GOT3 (cell line): Measurements from ENCODE around the gene SLC35A5.
A peak's percentile ranks its signal among the peaks of the same experiment; 100 is the strongest.
"Not testable (repeated sequence)": the region's sequence is repeated elsewhere in the genome, so short reads cannot be mapped to it uniquely, and the experiment has no call there.

Experiments
- DNase-seq: peaks from one replicate; lab custom pipeline; 2025; ENCODE audit warnings: mixed read lengths; lab: John Stamatoyannopoulos, UW

The SLC35A5 gene, protein sequence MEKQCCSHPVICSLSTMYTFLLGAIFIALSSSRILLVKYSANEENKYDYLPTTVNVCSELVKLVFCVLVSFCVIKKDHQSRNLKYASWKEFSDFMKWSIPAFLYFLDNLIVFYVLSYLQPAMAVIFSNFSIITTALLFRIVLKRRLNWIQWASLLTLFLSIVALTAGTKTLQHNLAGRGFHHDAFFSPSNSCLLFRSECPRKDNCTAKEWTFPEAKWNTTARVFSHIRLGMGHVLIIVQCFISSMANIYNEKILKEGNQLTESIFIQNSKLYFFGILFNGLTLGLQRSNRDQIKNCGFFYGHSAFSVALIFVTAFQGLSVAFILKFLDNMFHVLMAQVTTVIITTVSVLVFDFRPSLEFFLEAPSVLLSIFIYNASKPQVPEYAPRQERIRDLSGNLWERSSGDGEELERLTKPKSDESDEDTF

DNA sequence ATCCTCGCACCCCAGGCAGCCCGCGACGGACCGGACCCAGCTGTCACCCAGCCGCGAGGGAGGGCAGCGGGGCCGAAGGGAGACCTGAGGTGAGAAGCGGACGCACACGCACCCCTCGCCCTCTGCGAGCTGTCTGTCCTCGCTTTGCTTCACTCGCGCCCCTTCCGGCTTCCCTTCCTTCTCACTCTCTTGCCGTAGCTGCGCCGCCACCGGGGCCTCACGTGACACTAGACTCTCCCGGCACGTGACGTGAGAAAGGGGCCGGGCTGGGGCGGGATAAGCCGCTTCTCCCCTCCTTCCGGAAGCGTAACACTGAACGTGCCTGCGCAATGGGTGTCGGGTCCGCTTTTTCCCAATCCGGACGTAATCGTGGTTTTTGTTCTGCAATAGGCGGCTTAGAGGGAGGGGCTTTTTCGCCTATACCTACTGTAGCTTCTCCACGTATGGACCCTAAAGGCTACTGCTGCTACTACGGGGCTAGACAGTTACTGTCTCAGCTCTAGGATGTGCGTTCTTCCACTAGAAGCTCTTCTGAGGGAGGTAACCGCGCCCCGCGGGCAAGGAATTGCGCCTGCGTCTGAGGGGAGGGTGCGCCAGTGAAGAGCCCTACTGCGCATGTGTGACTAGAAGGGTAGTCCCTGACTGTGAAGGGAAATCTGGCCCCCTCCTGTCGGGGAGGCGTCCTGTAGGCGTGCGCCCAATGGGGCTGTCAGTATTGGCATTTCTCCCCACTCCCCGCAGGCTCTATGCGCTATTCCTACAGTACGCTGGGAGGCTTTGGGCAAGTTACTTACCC, at the start of gene SLC35A5, which contains the start of gene ATG3:
Gene SLC35A5 (plus strand): TSS at position 312 of the 796 bp plus-strand sequence. CDS start 1,359 bp downstream, outside the sequence.
Gene ATG3 (minus strand): TSS at position 229 of the 796 bp plus-strand sequence. CDS start 434 bp downstream, outside the sequence.
- peak; percentile 97 for DNase-seq

DNA sequence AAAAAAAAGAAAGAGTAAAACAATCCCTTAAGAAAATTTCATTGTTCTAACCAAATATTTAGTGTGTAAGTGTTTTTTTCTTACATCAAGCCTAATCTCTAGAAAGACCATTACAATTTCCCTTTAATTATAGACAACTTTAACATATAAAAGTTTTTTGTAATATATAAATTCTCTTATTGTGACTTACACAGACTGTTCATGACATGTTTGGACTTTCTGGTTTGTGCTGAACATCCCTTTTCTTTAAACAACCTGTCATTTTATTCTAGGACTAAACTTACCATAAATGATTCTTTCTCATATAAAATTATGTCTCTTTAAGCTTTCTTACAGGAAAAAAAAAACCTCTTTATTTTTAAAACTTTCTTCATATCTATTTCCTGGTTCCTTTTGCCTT, 49.5 kb upstream of the SLC35A5 start:
- no peak for DNase-seq

DNA sequence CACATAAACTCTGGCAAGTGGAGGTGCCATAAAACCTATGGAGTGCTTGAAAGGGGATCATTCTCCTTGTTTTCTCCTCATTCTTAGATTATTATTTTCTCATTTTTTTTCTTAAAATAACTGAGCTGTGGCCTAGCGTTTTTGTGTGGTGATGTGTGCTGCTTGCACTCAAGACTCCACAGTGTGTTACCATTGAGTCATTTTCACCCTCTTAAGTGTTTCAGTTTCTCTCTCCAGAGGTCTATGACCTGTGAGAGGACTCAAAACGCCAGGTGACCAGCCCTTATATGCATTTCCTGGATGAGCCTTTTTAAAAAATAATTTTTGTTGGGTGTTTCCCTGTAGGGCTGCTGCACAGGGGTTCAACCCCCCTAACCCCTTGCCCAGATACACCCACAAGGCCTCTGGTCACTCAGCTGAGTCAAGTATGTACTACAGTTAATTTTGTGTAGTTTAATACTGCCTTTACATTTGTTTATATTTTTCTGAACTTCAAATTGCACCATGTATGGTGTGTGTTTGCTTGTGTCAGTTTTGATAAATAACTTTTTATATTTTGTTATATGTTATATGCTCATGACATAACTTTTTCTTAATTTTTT, 47.2 kb upstream of the SLC35A5 start:
- no peak for DNase-seq

DNA sequence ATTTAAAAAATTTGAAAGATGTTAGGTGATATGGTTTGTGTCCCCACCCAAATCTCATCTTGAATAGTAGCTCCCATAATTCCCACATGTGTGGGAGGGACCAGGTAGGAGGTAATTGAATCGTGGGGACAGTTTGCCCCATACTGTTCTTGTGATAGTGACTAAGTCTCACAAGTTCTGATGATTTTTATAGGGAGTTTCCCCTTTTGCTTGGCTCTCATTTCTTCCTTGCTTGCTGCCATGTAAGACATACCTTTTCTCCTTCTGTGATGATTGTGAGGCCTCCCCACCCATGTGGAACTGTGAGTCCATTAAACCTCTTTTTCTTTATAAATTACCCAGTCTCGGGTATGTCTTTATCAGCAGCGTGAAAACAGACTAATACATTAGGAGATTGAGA, 42.9 kb upstream of the SLC35A5 start:
- DNase-seq, result not testable (repeated sequence)

DNA sequence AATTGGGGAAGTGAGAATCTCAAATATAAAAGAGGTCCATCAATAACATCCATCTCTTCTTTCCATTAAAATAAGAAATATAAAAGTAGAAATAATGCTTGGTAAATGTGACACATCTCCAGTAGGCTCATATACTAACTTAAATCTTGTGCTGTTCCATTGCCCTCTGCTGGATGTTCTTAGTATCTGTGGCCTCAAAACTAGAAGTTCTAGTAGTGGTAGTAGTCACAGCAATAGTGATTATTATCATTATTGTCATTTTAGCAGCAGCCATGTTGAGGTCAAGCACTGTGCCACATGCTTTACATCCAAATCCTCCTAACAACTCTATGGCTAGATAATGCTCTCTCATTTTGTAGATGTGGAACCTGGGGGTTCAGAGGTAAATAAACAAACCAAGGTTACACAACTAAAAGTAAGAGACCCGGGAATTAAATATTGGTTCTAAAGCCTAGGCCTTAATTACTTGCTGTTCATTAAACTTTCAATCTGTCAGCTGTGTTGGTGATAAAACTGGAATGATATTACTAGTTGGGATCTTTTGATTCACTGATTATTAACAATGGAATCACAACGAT, 42.3 kb upstream of the SLC35A5 start:
- DNase-seq, result no peak

DNA sequence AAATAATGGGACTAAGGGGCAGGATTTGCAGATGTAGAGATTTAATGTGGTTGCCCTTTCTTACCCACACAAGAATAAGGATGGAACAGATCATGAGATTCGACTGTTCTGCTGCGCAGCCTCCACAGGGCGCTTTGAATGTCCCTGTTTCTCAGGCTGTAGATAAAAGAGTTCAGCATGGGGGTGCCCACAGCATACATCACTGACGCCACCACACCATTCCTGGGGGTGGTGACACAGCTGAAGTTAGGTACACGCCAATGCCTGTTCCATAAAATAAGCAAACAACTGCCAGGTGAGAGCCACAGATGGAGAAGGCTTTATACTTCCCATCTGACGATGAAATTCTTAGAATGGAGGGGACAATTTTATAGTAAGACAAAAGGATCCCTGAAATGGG, 37.7 kb upstream of the SLC35A5 start:
- DNase-seq, result not testable (repeated sequence)

DNA sequence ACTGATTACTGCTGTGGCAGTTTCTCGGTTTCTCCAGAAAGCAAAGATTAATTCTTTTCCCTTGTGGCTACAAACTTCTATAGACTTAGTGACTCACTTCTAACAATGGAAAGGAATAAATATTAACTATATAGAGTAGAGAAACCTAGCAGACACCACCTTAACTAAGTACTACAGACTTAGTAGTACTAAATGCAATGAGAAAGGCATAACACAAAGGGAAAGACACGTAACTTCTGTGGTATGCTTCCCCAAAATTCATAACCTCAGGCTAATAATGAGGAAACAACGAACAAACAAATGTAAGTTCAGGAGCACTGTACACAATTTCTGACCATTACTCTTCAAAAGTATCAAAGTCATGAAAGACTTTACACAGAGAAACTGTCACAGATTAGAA, 31.3 kb upstream of the SLC35A5 start:
- no peak for DNase-seq

DNA sequence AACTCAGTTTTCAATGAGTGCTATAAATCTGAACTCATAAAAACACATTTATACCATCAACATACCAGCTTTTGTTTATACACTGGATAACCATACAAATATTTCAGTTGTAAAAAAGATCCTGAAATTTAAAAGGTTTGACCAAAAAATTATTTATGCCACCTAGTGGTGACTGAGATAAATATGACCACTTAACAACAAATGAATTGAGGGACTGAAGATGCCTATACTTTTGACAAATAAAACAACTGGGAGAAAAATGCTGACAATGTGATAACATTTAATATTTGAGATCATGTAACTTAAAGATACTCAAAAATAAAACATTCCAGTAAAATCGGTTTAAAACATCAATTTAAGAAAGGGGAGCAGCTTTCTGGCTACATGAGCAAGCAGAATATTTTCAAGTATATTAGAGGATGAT, 30.5 kb upstream of the SLC35A5 start:
- no peak for DNase-seq

DNA sequence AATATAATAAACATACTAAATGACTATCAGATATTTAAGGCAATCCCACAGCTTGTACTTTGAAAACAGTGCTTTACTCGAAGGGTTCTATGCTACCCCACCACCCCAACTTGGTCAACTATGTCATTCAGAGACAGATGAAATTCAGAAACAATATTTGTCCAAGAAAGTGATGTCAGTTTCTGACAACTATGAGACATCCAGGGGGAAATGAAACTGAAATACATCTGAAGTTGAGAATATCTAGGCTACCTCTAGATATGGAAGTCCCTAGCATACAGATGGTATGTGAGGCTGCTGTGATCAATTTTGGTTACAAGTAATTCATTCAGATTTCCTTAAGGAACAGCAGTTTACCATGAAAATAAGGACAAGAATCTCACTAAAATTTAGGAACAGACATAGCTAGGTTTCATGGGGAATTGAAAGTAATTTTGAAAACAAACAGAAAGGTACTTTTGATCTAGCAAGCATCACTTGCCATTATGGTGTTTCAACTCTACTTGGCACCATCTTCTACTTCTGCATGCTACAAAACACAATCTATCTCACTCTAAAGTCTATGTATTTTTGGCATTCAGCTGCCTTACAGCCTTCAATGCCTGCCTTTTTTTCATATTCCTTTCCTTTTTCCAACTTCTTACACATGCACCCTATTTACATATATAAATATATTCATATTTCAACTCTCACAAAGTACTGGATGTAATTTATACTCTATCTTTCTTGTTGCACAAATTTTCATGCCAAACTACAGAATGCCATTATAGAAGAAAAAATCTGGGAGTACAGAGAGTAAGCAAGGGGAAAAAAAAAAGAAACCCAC, 21.8 kb upstream of the SLC35A5 start:
- DNase-seq, result no peak

DNA sequence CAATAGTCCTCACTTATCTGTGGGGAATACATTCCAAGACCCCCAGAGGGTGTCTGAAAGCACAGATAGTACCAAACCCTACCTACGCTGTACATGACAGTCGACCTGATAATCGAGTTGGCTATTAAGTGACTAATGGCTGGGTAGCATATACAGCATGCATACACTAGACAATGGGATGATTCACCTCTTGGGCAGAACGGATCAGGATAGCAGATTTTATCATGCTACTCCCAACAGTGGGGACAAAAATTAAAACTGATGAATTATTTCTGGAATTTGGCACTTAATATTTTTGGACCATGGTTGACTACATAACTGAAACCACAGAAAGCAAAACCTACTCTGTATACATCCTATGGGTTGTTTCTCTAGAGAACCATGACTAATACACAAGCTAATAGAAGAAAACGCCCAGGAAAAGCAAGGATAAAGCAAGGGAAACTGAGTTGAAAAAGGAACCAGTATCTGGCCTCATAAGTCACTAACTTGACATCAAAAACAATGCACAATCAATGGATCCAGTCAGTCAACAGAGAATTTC, 15.6 kb upstream of the SLC35A5 start:
- DNase-seq, result no peak

DNA sequence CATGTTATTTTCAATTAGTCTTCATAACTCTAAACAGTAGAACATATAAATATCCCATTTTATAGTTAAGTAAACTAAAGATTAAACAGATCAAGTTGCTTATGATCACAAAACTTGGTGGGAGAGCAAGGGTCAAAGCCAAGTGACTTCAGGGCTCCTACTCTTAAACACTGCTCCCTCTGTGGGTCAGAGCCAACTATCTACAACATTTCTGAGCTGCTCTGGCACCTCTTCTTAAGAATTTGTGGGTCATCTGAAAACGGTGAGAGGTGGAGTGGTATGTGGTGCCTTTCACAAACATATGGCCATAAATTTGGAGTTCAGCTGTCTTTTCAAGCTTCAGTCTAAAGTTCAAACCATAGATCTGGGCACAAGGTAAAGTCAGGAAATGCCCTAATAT, 11.0 kb upstream of the SLC35A5 start:
- no peak for DNase-seq

DNA sequence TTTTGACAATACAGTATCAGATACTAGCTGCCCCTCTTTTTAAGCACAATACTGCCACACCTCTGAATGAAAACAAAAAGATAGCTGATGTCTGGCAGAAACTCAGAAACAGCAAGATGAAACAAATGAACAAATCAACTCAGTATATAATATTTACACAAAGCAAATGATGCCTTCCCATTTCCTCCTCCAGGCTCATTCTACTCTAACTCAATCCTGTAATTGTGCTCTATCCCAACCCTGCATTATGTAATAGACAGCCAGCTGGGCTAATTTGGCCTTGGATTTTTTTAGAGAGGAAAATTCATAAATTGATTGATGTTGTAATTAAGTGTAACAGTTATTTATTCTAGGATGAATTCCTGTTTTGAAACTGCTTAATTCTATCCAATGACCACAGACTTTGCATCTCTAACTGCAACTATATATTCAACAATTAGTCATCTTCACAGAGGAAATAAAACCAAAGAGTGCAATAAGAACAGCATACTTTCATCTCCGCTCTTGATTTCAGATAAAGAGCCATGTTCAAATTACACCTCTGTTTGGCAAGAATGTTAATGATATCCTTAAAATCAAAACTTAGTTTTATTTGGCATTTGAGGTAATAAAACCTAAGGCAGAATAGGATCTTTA, 6.2 kb upstream of the SLC35A5 start:
- DNase-seq, result no peak

DNA sequence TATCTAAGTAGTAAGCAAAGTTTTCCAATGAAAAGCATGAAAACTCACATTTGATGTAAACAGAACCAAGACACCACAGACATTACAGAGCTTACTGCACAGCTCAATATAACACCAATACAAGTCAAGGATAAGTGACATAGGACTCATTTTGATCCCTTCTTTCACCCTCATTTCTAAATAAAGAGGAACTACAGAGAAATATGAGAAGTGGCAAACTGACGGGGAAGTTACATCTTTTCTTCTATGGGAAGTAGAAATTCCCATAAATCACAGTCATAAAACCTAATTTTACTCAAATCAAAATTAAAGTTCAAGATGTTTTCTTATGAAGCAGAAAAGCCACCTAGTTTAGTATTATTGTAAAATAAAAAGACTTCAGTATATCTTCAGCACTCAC, 3.9 kb upstream of the SLC35A5 start:
- no peak for DNase-seq

DNA sequence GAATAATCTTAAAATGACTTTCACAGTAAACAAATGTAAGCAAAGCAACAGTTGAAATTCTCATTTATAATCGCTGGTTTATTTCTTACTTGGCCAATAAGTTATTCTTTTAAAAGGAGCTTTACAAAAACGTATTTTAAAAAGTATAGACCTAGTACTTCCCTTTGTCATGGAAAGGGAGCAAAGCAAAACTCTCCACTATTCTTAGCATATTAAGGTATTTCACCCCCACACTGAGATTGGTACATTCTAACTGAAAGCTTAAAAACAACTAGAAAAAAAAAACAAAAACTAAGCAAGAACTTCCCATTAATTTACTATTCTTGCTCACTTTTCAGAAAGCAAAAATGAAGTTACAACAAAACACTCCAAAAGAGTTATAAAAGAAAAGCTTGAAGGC, 1.5 kb upstream of the SLC35A5 start:
- DNase-seq, result no peak

DNA sequence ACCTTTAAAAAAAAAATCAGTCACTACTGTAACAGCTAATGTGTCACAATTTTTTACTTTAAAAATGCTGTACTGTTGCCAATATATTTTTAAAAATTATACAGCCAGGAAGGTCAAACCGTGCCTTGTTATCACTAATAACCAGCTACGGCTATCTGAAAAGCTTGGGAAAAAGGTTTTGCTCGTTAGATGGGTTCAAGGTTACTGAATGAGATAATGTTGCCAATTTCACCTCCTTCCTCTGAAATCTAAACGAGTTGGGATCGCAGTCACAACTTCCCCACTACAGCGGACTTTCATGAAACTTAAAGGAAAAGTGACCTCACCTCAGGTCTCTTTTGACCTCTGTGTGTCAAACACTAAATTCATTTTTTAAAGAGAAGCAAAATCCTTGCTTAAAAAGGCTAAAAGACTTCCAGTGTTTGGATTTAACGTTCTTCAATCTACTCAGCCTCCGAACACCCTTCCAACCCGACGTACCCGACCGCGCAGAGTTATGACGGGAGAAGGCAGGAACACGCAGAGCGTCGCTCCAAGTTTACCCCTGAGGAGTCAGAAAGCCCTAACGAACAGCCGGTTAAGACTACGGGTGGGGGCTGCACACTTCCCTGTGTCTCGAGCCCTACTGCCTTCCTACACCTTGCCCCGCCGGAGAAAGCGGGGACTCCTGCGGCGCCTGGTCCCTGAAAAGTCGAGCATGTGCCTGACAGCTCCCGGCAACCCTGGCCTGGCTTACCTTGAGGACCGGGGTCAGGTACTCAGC, 943 bp upstream of the SLC35A5 start:
- peak; percentile 33 for DNase-seq

DNA sequence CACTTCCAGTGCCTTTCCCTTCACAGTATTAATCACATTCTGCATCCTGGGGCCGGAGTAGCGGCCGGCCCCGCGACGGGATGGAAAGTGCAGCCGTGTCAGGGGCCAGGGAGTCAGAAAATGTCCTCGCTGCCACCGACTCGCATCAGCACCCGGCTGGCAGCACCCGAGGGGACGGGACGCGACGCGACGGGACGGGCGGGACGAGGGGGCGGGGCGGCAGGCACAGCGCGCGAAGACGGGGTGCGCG, 436 bp upstream of the SLC35A5 start:
- DNase-seq, result no peak

DNA sequence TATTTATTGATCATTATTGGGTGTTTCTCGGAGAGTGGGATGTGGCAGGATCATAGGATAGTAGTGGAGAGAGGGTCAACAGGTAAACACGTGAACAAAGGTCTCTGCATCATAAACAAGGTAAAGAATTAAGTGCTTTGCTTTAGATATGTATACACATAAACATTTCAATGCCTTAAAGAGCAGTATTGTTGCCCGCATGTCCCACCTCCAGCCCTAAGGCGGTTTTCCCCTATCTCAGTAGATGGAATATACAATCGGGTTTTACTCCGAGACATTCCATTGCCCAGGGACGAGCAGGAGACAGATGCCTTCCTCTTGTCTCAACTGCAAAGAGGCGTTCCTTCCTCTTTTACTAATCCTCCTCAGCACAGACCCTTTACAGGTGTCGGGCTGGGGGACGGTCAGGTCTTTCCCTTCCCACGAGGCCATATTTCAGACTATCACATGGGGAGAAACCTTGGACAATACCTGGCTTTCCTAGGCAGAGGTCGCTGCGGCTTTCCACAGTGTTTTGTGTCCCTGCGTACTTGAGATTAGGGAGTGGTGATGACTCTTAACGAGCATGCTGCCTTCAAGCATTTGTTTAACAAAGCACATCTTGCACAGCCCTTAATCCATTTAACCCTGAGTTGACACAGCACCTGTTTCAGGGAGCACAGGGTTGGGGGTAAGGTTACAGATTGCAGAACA, 2.5 kb downstream of the SLC35A5 start:
- DNase-seq, result not testable (repeated sequence)

DNA sequence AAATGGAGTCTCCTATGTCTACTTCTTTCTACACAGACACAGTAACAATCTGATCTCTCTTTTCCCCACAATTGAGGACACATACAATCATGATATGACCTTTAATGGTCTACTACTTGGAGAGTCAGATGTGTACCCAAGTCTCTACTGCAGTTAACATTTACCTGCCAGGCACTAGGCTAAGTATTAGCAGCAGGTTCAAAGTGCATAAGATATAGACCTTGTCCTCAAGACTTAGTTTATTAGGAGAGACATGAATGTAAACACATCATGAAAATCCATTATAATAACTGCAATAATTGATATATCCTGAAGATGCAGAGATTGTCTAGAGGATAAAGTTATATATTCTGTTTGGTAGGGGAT, 3.1 kb downstream of the SLC35A5 start:
- no peak for DNase-seq

DNA sequence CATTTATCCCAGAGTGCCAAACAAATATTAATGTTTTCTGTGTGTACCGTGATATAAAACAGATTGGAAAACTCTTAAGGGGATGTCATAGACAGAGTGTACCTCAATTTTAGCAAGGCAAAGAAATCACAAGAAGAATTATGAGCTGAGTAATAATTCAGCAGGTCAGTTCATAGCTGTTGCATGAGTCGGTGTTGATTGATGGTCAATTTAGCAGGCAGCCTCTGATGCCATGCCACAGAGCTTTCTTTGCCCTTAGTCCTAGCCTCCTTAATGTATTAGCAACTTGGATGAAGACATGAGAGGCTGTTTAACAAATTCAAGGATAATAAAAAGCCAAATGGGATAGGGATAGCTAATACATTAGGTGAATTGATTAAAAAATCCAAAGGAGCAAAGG, 6.8 kb downstream of the SLC35A5 start:
- DNase-seq, result no peak

DNA sequence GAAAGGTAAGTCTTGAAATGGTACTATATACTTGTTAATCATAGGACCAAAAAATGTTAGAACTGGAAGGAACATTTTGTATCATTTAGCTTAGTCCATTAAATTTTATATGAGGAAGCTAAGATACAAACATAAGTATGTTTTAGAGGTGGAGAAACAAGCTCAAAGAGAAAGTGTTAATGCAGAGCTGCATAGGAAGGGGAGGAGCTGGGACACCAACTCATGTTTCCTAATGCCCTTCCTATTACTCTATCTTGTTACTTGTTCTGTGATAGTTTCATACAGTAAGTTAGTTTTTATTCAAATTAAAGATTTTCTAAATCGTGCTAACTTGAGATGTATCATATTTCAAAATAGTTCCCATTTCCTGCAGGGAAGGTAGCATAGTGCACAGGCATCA, 7.4 kb downstream of the SLC35A5 start:
- no peak for DNase-seq
